ENCODE results near the gene LIFR. TPM values are rescaled to one million over a fixed set of nuclear protein-coding genes. Genes with fewer than 3 reads are reported as not detected.

The LIFR gene
- total RNA-seq, 1 experiment from 2014 or later, result 22.0 TPM

- H3K9me3 ChIP-seq (ENCODE audit: insufficient read depth, low read depth), result no peaks in the 10 kb centered on the region
- no peak overlapping the region for H3K4me3 ChIP-seq
- 0 out of 2 replicates have a peak, but pooled peaks cover 3% of the 10 kb centered on the region for H4K20me1 ChIP-seq (ENCODE audit: insufficient read depth)
- POLR2A ChIA-PET (ENCODE audit: unreplicated experiment), result no interaction called here
- H2AFZ ChIP-seq, result no peak overlapping the region
- H3K4me2 ChIP-seq, result no peak overlapping the region
- BruUV-seq (replicated peaks), result no TSS peak
- H3K27ac ChIP-seq, result no peak overlapping the region
- no peaks in the 10 kb centered on the region for H3F3A ChIP-seq (ENCODE audit: insufficient read depth, low read depth)
- TF ChIP-seq, protein P1, sequence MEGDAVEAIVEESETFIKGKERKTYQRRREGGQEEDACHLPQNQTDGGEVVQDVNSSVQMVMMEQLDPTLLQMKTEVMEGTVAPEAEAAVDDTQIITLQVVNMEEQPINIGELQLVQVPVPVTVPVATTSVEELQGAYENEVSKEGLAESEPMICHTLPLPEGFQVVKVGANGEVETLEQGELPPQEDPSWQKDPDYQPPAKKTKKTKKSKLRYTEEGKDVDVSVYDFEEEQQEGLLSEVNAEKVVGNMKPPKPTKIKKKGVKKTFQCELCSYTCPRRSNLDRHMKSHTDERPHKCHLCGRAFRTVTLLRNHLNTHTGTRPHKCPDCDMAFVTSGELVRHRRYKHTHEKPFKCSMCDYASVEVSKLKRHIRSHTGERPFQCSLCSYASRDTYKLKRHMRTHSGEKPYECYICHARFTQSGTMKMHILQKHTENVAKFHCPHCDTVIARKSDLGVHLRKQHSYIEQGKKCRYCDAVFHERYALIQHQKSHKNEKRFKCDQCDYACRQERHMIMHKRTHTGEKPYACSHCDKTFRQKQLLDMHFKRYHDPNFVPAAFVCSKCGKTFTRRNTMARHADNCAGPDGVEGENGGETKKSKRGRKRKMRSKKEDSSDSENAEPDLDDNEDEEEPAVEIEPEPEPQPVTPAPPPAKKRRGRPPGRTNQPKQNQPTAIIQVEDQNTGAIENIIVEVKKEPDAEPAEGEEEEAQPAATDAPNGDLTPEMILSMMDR (conservative IDR thresholded peaks at IDR 0.05), result no peak
- no peak for TF ChIP-seq EZH2 (IDR thresholded peaks at IDR 0.05; ENCODE audit: low read depth)
- H3K27me3 ChIP-seq (ENCODE audit: insufficient read depth, low read depth), result no peaks in the 10 kb centered on the region
- H3K36me3 ChIP-seq (ENCODE audit: low read depth), result no peaks in the 10 kb centered on the region
- no peaks in the 10 kb centered on the region for H3K79me2 ChIP-seq (ENCODE audit: low read depth)
- CTCF ChIA-PET, result no interaction called here
- H3K4me1 ChIP-seq (replicated peaks; ENCODE audit: insufficient read depth), result no peaks in the 10 kb centered on the region
- no peak for DNase-seq
- intact Hi-C loops (cut with micrococcal nuclease; ENCODE audit: unreplicated experiment), result no loop called here
- no peaks in the 10 kb centered on the region; the same call in 1 of the 2 replicates for H3K9me2 ChIP-seq (ENCODE audit: insufficient read depth)
Observed at GRCh38 chr5:38543886-38544285, 12.6 kb downstream of the LIFR start.

DNA sequence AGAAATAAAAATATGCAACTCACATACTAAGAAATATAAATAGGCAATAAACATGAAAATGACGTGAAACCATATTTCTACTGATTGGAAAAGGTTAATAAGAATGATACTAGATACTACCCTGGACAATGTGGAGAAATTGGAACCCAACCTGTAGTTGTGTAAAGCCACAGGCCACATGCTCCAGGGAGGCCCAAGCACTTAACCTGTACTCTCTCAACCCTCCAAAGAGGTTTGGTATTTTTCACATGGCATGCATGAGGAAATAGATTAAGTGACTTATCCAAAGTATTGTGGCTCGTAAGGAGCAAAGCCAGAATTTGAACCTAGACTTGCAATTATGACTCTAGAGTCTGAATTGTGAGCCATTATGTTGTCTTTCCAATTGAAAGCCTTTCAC lies 13.4 kb downstream of the LIFR start:
- no peaks in the 10 kb centered on the region for H3K27me3 ChIP-seq (ENCODE audit: insufficient read depth, low read depth)
- H3K9me2 ChIP-seq (ENCODE audit: insufficient read depth), result no peaks in the 10 kb centered on the region; the same call in 1 of the 2 replicates
- H3F3A ChIP-seq (ENCODE audit: insufficient read depth, low read depth), result no peaks in the 10 kb centered on the region
- DNase-seq, result no peak
- no peak overlapping the region for H2AFZ ChIP-seq
- H3K36me3 ChIP-seq (ENCODE audit: low read depth), result no peaks in the 10 kb centered on the region
- H3K4me1 ChIP-seq (replicated peaks; ENCODE audit: insufficient read depth), result no peaks in the 10 kb centered on the region
- H4K20me1 ChIP-seq (ENCODE audit: insufficient read depth), result 0 out of 2 replicates have a peak, but pooled peaks cover 3% of the 10 kb centered on the region
- intact Hi-C loops (cut with micrococcal nuclease; ENCODE audit: unreplicated experiment), result no loop called here
- TF ChIP-seq EZH2 (IDR thresholded peaks at IDR 0.05; ENCODE audit: low read depth), result no peak
- TF ChIP-seq, protein P1 (conservative IDR thresholded peaks at IDR 0.05), result no peak
- no peak overlapping the region for H3K4me2 ChIP-seq
- no peak overlapping the region for H3K27ac ChIP-seq
- H3K9me3 ChIP-seq (ENCODE audit: insufficient read depth, low read depth), result no peaks in the 10 kb centered on the region
- H3K79me2 ChIP-seq (ENCODE audit: low read depth), result no peaks in the 10 kb centered on the region
- BruUV-seq (replicated peaks), result no TSS peak
- no peak overlapping the region for H3K4me3 ChIP-seq
- ChIA-PET POLR2A (ENCODE audit: unreplicated experiment) (no interaction called here), CTCF (no interaction called here)

- no peaks in the 10 kb centered on the region for H3K79me2 ChIP-seq (ENCODE audit: low read depth)
- no peaks in the 10 kb centered on the region for H3K27me3 ChIP-seq (ENCODE audit: insufficient read depth, low read depth)
- ChIA-PET CTCF (interaction anchor here (0.9 kb wide), 1 partner anchor 99 kb away, joined by 3 read pairs; no protein-coding TSS in a partner anchor), POLR2A (ENCODE audit: unreplicated experiment) (no interaction called here)
- H3K27ac ChIP-seq, result no peak overlapping the region
- H3K4me1 ChIP-seq (replicated peaks; ENCODE audit: insufficient read depth), result no peaks in the 10 kb centered on the region
- H2AFZ ChIP-seq, result no peak overlapping the region
- 0 out of 2 replicates have a peak, but pooled peaks cover 3% of the 10 kb centered on the region for H4K20me1 ChIP-seq (ENCODE audit: insufficient read depth)
- H3K4me2 ChIP-seq, result no peak overlapping the region
- intact Hi-C loops (cut with micrococcal nuclease; ENCODE audit: unreplicated experiment), result no loop called here
- H3K9me3 ChIP-seq (ENCODE audit: insufficient read depth, low read depth), result no peaks in the 10 kb centered on the region
- no peaks in the 10 kb centered on the region for H3F3A ChIP-seq (ENCODE audit: insufficient read depth, low read depth)
- no peaks in the 10 kb centered on the region for H3K36me3 ChIP-seq (ENCODE audit: low read depth)
- H3K4me3 ChIP-seq, result no peak overlapping the region
- no peak for TF ChIP-seq EZH2 (IDR thresholded peaks at IDR 0.05; ENCODE audit: low read depth)
- TF ChIP-seq, protein P1 (conservative IDR thresholded peaks at IDR 0.05), result no peak
- no peak for DNase-seq
- H3K9me2 ChIP-seq (ENCODE audit: insufficient read depth), result no peaks in the 10 kb centered on the region; the same call in 1 of the 2 replicates
- BruUV-seq (replicated peaks), result no TSS peak
Observed at GRCh38 chr5:38541174-38541725, 15.2 kb downstream of the LIFR start.

Measured in PC-9 (cell line).